GM18505 (cell line): ENCODE measurements around the gene TREML2.
"Not testable (repeated sequence)": the region's sequence is repeated elsewhere in the genome, so short reads cannot be mapped to it uniquely, and the experiment has no call there.

Experiments used
- ATAC-seq: cut with Tn5 transposase; IDR thresholded peaks from one replicate; pipeline ENCODE4 v1.9.1; 2021; ENCODE audit not compliant: unreplicated experiment
- POLR2A ChIP-seq: IDR thresholded peaks from 4 replicates; pipeline ENCODE4 v1.6.1; 2011; ENCODE audit warnings: borderline replicate concordance; ENCODE audit not compliant: insufficient read depth, insufficient read length; ENCODE audit errors: extremely low read depth

The TREML2 gene

GRCh38 chr6:41197234-41197633, 3.7 kb downstream of the TREML2 start:
- no peak for TF ChIP-seq POLR2A
- no peak for ATAC-seq

GRCh38 chr6:41194386-41194785, 6.6 kb downstream of the TREML2 start:
- TF ChIP-seq POLR2A = no peak
- ATAC-seq = no peak

GRCh38 chr6:41193884-41194283, 7.1 kb downstream of the TREML2 start:
- no peak for TF ChIP-seq POLR2A
- no peak for ATAC-seq

GRCh38 chr6:41193171-41193734, 7.7 kb downstream of the TREML2 start:
- no peak for TF ChIP-seq POLR2A
- no peak for ATAC-seq

GRCh38 chr6:41191569-41191968, 9.4 kb downstream of the TREML2 start:
- no peak for ATAC-seq
- no peak for TF ChIP-seq POLR2A

- no peak for TF ChIP-seq POLR2A
- no peak for ATAC-seq
Observed at GRCh38 chr6:41190791-41191190, 10.2 kb downstream of the TREML2 start.

GRCh38 chr6:41189967-41190366, 11.0 kb downstream of the TREML2 start:
- TF ChIP-seq POLR2A = no peak
- ATAC-seq = no peak

- not testable (repeated sequence) for ATAC-seq
Observed at GRCh38 chr6:41189046-41189445, 11.9 kb downstream of the TREML2 start.

GRCh38 chr6:41187924-41188886, 12.7 kb downstream of the TREML2 start:
- no peak for TF ChIP-seq POLR2A
- no peak for ATAC-seq

- ATAC-seq = no peak
- TF ChIP-seq POLR2A = no peak
Observed at GRCh38 chr6:41186031-41186562, 14.9 kb downstream of the TREML2 start.

GRCh38 chr6:41184761-41185160, 16.2 kb downstream of the TREML2 start:
- no peak for TF ChIP-seq POLR2A
- ATAC-seq = no peak

- TF ChIP-seq POLR2A = no peak
- ATAC-seq = no peak
Observed at GRCh38 chr6:41182069-41183034, 18.6 kb downstream of the TREML2 start.

GRCh38 chr6:41181566-41181965, 19.4 kb downstream of the TREML2 start:
- TF ChIP-seq POLR2A = no peak

GRCh38 chr6:41179163-41179562, 21.8 kb downstream of the TREML2 start:
- no peak for ATAC-seq
- no peak for TF ChIP-seq POLR2A

More at GRCh38 chr6:41181566-41181965, 19.4 kb downstream of the TREML2 start:
- no peak for ATAC-seq

- no peak for ATAC-seq
- TF ChIP-seq POLR2A = no peak
Observed at GRCh38 chr6:41177695-41178094, 23.3 kb downstream of the TREML2 start.
